ENCODE results near the gene SLC7A9.
"Not testable (repeated sequence)": the region's sequence is repeated elsewhere in the genome, so short reads cannot be mapped to it uniquely, and the experiment has no call there.

DNA sequence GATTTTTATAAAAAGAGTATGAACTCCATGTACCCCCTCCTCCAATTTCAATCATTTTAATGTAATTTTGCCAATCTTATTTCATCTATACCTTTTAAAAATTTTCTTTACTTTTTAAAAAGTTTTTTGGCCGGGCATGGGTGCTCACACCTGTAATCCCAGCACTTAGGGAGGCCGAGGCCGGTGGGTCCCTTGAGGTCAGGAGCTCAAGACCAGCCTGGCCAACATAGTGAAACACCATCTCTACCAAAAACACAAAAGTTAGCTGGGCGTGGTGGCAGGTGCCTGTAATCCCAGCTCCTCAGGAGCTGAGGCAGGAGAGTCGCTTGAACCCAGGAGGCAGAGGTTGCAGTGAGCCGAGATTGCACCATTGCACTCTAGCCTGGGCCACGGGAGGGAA, 36.2 kb downstream of the SLC7A9 start:
- TF ChIP-seq, protein P1, sequence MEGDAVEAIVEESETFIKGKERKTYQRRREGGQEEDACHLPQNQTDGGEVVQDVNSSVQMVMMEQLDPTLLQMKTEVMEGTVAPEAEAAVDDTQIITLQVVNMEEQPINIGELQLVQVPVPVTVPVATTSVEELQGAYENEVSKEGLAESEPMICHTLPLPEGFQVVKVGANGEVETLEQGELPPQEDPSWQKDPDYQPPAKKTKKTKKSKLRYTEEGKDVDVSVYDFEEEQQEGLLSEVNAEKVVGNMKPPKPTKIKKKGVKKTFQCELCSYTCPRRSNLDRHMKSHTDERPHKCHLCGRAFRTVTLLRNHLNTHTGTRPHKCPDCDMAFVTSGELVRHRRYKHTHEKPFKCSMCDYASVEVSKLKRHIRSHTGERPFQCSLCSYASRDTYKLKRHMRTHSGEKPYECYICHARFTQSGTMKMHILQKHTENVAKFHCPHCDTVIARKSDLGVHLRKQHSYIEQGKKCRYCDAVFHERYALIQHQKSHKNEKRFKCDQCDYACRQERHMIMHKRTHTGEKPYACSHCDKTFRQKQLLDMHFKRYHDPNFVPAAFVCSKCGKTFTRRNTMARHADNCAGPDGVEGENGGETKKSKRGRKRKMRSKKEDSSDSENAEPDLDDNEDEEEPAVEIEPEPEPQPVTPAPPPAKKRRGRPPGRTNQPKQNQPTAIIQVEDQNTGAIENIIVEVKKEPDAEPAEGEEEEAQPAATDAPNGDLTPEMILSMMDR (IDR thresholded peaks at IDR 0.05) = not testable (repeated sequence)
- TF ChIP-seq POLR2A (IDR thresholded peaks at IDR 0.05) = not testable (repeated sequence)
